ENCODE results near the gene KLF7.

Gene KLF7

GRCh38 chr2:207151048-207151447 lies 14.7 kb downstream of the KLF7 start:
- no peak for TF ChIP-seq CTCF (IDR thresholded peaks at IDR 0.05; ENCODE audit: low read depth, low read length, missing control alignments)
- no peak overlapping the region for H3K4me3 ChIP-seq (replicated peaks; ENCODE audit: low read depth, low read length)
- DNase-seq (ENCODE audit: extremely low read depth, low read depth): no peak

GRCh38 chr2:207150284-207150683 lies 15.5 kb downstream of the KLF7 start:
- no peak for DNase-seq (ENCODE audit: extremely low read depth, low read depth)
- TF ChIP-seq CTCF (IDR thresholded peaks at IDR 0.05; ENCODE audit: low read depth, low read length, missing control alignments): no peak
- H3K4me3 ChIP-seq (replicated peaks; ENCODE audit: low read depth, low read length): no peak overlapping the region

GRCh38 chr2:207149249-207150213 lies 16.2 kb downstream of the KLF7 start:
- no peak overlapping the region for H3K4me3 ChIP-seq (replicated peaks; ENCODE audit: low read depth, low read length)
- DNase-seq (ENCODE audit: extremely low read depth, low read depth): no peak
- TF ChIP-seq CTCF (IDR thresholded peaks at IDR 0.05; ENCODE audit: low read depth, low read length, missing control alignments): no peak

GRCh38 chr2:207148020-207148419 lies 17.7 kb downstream of the KLF7 start:
- no peak for DNase-seq (ENCODE audit: extremely low read depth, low read depth)
- no peak for TF ChIP-seq CTCF (IDR thresholded peaks at IDR 0.05; ENCODE audit: low read depth, low read length, missing control alignments)

GRCh38 chr2:207144173-207144785 lies 21.5 kb downstream of the KLF7 start:
- DNase-seq (ENCODE audit: extremely low read depth, low read depth): no peak
- H3K4me3 ChIP-seq (replicated peaks; ENCODE audit: low read depth, low read length): no peak overlapping the region
- no peak for TF ChIP-seq CTCF (IDR thresholded peaks at IDR 0.05; ENCODE audit: low read depth, low read length, missing control alignments)

More at GRCh38 chr2:207148020-207148419, 17.7 kb downstream of the KLF7 start:
- no peak overlapping the region for H3K4me3 ChIP-seq (replicated peaks; ENCODE audit: low read depth, low read length)

- no peak for DNase-seq (ENCODE audit: extremely low read depth, low read depth)
- no peak overlapping the region for H3K4me3 ChIP-seq (replicated peaks; ENCODE audit: low read depth, low read length)
- TF ChIP-seq CTCF (IDR thresholded peaks at IDR 0.05; ENCODE audit: low read depth, low read length, missing control alignments): no peak
Measured at GRCh38 chr2:207143215-207144172, 22.3 kb downstream of the KLF7 start.
